ENCODE results near the gene DIS3L2.
"Not testable (repeated sequence)": the region's sequence is repeated elsewhere in the genome, so short reads cannot be mapped to it uniquely, and the experiment has no call there.

Gene DIS3L2

DNA sequence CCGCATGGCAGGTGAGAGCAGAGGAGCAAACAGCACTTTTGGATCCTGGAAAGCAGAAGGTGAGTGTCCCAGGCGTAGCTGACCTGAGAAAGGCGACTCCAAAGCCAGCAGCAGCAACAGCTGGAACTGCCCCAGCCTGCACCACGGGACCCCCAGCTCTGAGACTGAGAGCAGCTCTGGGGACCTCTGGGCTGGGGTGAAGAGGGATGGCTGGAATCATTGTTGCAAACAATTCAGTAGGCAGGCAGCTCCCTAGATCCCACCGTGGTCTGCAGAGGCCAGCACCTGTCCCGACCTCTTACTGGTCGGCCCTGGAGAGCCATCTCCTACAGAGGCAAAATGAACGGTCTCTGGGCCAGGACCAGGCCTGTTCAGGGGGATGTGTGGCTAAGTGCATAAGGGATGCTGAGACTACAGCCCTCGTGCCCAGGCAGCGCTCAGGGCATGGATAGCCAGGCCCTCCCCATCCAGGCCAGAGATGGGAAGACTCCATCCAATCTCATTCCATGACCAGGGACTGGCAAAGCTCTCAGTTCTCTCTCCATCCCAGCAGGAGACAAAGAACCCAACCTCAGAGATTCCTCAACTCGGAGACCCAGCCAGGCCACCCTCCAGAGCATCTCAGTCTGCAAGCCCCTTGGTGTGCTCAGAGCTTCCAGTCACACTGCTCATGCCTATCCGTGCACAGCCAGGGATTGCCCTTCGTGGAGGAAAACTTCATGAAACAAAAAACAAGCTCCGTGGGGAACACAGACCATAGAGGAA lies 378.8 kb downstream of the DIS3L2 start:
- no peak for DNase-seq

DNA sequence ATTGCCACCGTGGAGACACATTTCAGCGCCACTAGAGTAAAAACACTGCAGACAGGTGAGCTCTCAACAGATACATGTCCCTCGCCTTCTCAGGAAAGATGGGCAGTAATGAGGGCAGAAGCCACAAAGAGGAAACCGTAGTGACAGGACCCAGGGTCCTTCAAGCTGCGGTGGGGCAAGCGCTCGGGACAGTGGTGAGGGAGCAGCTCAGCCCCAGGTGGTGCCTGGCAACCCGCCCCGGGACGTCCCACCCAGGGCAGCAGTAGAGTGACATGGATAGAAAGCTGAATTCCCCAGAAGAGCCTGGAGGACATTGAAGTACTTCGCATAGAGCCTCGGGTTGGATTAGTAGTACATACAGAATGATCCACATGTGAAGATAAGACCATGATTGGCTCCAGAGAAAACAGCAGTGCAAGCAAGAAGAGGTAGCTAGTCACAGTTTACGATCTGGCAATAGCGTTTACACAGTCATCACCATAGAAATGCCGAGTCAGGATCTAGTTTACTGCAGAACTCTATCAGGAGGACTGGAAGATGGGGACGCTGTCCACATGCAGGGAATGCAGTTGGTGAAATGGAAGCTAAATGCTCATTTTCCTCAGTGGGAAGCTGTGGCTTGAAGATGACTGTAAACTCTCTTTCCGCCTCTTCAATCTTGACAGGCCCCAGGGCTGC lies 379.7 kb downstream of the DIS3L2 start:
- DNase-seq: peak; percentile 14

DNA sequence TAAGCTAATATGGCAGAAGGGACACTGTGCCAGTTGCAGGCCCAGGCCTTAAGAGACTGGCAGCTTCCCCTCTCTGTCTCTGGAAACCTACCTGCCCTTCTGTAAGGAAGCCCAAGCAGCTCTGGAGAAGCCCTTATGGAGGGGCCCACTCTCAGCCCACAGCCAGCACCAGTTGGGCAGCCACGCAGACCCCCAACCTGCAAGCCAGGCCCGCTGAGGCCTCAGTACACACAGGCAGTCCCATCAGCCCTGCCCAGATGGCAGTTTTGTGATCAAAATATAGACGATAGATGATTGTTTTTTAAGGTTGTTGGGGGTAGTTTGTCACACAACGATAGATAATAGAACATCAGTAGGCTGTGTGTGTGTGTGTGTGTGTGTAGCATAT lies 380.2 kb downstream of the DIS3L2 start:
- DNase-seq: no peak

DNA sequence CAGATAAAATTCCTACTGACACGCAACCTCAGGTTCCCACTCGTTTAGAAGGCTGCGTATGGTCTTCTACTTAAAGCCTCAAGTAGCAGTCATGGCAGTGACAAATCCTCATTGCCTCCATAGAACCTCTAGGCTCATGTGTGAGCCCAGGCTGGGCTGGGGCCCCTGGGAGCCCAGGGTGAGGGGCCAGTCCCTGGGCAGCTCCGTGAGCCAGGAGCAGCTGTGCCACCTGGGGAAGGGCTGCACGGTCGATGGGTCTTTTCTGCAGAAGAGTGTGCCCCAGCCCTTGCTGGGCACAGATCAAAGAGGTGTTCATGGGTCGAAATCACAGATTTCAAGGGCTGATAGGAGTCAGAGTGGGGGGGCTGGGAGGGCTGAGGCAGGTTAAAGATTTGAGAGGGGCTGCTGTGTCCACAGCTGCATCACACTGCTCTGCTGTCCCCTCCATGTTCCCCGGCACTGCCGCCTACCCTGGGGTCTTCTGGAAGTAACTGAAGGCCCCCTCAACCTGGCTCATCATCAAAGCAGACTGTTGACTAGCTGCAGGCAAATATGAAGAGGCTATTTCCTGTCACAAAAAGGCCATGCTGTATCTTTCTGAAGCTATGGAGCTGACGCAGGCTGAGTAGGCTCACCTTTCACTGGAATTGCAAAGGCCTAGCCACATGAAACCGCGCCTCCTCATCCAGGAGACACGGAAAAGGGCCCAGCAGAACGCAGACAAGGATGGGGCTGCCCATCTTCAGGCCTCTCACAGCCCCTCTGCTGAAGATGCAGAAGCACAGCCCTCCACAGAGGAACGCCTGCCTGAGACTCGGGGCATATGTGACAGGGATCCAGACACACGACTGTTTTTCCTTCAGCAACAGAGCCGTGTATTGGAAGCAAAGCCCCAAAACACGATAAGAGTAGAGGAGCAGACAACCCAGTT lies 381.4 kb downstream of the DIS3L2 start:
- DNase-seq: peak; percentile 61

DNA sequence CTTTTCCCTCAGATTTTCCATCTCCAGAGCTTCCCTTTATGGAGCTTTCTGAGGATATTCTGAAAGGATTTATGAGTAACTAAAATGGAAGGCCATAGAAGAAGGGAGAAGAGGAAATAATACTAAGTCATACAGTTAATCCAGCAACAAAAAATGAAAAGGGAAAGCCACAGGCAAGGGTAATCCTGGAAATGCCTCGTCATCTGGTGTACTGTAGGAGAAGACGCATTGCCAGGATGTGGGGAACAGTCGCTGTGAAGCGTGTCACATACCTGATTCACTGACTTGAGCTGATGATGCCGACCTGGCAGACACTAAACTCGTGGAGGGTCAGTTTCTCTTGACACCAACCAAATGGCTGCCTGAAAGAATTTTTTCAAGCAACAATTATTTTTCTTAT lies 382.3 kb downstream of the DIS3L2 start:
- DNase-seq: no peak

DNA sequence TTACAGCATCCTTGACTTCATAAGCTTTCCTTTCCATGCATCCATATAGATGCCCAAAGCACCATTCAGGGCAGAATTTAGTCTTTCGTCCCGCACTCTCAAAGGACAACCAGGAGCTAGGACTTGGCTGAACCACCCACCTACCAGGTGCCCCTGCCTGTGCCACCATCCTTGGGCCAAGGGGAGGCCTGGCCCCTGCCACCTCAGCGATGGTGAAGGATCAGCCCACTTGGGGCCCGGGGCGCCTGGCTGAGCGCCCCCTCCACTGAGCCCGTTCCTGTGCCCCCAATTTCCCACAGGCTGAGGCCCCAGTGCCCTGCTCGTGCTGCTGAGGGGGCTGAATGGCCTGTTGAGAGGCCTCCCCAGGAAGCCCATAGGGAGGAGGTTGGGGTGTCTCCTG lies 383.7 kb downstream of the DIS3L2 start:
- no peak for DNase-seq

DNA sequence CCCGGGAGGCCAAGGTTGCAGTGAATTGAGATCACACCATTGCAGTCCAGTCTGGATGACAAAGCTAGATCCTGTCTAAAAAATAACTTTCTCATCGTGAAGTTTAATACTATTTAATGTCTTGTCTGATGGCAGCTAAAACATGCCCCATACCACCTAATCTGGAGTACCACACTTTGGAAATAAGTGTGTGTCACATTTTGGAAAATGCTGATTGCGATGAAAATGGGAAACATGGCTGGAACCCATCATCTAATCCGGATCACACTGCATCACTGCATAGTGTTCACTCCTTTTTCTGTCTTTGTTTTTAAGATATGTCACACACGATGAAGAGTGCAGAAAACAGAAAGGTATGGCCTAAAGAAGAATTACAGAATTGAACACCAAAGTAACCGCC lies 385.9 kb downstream of the DIS3L2 start:
- no peak for DNase-seq

DNA sequence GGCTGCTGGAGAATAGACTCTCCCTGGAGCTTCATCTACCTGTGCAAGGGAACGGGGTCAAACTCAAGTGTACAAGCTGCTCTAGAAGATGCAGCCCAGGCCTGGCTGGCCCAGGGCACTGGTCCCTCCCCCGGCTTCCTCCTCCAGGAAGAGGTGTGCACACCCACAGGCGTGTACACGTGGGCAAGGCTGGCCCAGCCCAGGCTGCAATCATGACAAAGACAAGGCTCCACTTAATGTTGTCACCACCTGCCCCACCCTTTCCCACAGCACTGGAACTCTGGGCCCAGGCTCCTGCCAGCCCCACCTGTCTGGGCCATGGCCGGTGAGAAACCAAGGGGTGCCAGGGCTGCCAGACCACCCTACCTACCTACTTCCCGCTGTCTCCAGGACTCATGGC lies 387.4 kb downstream of the DIS3L2 start:
- no peak for DNase-seq

DNA sequence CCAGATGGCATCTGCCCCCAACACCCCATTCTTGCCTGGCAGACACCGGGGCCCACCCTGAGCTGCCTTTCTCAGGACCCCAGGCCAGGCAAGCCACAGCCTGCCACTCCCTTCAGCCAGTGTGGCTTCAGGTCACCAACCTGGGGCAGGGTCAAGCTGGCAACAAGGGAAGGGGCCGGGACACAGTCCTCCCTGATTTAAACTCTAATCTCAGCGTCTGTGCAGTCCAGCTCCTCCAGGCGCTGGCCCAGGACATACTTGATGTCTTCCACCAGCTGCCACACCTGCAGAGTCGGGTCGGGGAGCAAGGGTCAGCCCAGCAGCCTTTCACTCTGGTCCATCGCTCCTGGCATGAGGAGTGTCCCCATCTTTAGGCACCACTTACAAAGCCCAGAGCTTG lies 388.0 kb downstream of the DIS3L2 start:
- DNase-seq: no peak

DNA sequence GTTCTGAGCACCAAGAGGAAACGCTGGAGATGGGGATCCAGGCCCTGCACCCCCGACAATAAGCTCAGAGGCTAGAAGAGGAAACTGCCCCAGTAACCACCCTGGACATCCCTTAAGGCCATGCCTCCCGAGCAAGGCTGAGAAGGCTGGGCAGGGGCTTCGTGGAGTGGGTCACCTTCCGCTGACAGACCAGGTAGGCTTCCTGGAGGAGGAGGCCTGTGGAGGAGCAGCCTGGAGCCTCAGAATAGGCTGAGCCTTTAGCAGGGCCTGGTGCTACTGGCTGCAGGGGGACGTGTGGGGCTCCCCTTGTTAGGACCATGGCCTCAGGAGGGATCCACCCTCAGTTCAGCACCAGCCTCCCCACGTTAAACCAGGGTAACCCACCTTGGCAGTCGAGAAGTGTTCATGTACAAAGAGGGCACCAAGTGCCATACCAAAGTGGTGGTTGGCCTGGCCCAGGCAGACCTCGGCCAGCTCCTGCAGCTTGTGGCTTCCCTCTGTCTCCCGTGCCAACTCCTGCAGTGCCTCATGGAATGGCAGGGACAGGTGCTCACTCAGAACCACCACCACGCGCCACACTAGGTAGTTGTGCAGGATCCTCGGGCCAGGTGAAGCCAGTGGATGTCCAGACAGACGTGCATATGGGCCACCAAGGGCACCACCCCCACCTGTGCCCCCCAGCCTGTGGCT lies 388.6 kb downstream of the DIS3L2 start:
- no peak for DNase-seq

DNA sequence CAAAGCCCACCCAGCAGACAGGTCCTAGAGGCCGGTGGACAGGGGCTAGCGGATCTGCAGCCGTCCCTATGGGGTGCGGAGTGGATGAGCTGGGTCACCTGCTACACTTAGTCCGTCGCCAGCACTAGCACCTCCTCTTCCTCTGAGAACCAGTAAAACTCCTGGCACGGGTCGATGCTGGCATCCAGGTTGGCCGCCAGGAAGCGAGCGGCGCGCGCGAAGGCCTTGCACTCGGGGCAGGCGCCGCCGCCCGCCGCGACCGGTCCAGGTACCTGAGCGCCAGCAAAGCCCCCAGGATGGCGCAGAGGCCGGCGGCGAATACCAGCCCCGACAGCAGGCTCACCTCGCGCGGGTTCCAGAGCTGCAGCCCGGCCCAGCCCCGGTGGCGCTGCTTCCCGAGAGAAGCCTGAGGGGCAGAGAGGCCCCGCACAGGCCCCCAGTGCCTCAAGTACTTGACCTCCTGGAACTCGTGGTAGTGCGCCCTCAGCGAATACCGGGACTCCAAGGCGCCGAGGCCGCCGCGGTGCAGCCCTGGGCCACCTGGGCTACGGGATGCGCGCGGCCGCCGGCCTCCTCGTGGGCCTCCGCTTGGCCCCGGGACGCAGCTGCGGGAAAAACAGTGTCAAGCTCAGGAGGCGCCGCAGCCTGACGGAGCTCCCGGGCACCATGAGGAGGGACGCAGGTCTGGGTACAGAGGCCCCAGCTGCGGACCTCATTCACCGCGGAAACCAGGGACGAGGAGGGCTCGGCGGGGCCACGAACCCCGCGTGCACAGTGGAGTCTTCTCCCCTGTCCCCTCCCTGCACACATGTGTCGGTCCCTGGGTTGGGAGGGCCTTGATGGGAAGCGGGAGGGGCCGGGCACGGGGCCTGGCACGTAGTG lies 389.5 kb downstream of the DIS3L2 start:
- DNase-seq: peak; percentile 6

DNA sequence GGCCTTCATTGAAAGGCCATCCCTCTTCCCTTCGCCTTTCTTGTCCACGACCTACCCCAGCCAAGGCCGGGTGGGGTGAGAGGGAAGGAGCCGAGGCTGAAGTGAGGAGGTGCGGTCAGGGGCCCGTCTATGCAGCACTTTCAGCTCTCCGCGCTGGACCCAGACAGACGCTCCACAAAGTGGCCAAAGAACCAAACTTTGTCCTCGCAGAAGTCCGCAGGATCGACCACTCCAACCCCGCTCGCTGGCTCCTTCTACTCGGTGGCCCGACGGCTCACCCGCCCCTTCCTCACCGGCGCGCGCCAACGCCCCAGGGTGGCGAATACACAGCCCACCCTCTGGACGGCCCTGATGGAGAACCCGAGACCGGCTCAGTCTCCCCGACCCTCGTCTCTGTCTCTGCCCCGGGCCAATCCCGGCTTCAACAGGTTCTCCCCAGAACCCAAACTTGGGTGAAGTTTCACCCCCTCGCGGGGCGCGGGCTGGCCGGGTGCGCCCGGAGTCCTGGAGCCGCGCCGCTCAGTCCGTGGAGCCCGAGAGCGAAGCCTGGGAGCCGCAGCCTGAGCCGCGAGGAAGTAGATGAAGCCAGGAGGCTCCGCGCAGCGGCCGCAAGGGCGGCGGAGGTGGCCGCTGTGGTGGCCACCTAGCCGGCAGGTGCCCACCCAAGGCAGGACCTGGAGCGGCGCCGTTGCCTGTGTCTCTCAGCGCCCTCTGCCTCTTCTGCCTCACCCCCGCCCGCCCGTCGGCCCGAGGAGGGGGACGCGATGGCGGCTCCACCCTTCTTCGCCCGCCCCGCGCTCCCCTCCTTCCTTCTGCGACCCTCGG lies 390.4 kb downstream of the DIS3L2 start:
- no peak for DNase-seq

DNA sequence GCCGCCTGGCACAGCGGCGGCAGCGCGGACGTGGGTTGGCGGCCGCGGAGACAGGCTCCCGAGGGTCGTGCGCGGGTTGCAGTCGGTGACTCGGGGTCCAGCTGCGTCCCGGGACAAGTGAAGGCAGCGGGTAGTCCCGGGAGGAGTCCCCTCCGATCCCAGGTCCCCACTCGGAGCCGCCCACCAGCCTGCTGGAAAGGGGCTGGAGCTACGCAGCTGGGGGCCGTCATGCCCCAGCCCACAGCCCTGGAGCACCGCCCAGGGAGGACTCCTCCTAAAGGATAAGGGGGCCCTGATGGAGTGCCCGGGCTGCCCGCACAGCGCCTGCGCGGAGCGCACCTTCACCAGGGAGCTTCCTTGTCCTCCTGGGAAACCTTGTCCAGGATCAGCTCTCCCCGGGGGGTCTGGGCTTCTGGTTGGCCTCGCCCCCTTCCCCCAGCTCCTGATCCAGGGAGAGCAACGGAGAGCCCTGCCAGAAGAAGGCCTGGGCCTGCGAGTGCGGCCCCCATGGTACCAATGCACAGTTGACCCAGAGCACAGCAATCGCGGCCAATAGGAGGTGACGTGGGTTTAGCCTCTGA lies 391.1 kb downstream of the DIS3L2 start:
- no peak for DNase-seq

DNA sequence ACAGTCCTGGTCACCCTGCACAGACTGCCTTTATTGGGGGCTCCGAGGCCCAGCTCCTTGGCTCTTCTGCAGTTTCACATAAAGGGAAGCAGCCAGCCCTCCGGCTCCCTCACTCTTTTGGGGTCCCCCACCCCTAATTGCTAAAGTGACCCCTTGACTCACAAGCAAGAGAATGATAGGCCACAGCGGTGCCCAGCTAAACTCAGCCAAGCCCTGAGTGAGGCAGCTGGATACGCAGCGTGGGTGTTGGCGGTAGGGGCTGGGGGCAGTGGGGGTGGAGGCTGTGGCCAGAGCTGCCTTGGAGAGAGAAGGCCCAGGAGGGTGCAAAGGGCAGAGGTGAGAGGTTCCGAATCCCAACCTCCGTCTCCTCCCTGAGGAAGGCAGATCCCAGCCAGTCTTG lies 391.6 kb downstream of the DIS3L2 start:
- DNase-seq: no peak

DNA sequence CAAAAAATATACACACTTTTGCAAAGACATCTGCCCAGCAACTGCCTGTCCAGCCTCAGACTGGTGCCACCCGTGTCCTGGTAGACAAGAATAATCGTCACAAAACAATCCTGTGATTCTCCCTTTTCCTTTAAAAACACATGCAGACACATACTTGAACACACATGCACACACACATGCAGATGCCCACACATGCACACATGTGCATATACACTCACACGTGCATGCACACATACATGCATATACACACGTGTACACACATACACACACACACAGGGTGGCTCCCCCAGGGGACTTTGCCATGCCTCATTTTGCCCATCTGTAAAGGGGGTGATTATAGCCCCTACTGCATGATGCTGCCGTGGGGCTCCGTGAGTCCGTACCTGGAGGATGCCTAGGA lies 392.1 kb downstream of the DIS3L2 start:
- no peak for DNase-seq

DNA sequence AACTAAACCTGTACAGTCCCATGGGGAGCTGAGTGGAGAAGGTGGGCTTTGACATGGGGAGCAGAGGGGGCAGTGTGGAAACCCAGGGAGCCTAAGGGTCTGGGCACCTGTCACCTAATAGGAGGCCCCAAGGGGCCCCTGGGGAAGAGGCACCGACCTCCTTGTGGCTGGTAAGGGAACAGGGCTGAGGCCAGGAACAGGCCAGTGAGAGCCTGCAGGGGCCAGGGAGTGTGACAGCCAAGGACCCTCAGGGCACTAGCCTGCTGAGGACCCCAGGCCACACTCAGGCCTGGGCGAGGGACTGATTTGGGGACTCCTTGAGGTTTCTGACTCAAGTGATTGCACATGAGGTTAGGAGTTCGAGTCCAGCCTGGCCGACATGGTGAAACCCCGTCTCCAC lies 392.6 kb downstream of the DIS3L2 start:
- no peak for DNase-seq

DNA sequence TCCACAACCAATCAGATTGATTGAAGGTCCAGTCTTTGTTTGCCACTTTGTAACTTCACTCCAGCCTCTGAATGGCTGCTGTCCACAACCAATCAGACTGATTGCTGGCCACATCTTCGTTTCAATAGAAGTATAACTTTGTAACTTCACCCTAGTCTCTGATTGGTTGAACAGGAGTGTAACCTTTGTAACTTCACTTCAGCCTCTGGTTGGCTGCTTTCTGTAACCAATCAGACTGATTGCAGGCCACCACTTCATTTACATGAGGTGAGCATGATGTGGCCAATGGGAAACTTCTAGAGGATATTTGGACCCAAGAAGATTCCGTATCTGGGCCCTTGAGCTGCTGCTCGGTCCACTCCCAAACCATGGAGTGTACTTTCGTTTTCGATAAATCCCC lies 400.1 kb downstream of the DIS3L2 start:
- DNase-seq: no peak

DNA sequence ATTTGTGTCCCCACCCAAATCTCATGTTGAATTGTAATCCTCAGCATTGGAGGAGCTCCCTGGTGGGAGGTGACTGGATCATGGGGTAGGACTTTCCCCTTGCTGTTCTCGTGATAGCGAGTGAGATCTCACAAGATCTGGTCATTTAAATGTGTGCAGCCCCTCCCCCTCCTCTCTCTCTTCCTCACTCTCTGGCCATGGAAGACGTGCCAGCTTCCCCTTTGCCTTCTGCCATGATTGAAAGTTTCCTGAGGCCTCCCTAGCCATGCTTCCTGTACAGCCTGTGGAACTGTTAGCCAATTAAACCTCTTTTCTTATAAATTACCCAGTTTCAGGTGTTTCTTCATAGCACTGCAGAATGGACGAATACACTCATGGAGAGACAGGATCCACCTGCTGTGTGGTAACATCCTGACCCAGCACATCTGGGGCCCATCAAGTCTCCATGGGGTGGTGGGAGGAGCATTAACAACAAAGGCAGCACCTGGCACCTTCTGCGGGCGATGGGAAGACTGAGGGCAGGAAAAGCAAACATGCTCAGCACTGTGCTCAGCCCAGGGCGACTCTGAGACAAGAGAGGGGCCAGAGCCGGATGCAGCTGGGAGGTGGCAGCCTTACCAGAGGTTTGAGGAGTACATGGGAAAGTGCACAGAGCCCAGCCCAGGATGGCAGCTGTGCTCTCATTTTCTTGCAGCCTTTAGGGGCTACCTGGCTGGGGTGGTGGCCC lies 400.8 kb downstream of the DIS3L2 start:
- DNase-seq: peak; percentile 65

DNA sequence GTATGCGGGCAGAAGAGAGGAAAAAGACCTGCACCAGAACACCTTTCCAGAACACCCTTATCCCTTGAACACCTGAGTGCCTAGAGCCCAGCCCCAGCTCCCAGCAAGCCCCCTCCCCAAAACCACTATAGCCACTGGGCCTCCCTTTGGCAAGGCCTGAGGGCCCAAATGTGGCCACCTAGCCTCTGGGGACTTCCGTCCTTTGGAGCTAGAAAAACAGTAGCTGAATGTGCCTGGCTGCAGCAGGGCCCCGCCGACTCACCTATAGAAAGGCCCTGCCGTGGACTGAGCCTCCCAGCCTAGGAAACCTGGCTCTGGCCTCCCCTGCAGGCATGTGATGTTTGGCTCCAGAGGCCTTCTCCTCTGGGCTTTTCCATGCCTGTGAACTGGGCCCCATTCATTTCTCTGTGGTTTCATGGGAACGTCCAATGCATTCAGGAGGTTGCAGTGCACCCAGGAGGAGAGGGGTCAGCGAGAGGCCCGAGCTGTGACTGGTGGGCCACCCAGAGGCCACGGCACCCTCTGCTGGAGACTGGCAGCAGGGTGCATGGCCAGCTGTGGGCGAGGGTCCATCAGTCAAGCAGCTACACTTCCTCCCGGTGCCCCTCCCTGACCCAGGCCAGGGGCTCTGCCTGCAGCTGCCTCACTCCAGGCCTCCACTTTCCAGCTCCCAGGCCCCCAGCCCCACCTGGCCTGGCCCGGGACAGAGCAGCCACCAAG lies 401.7 kb downstream of the DIS3L2 start:
- DNase-seq: not testable (repeated sequence)
